ENCODE data around the gene DCAF6. TPM values are rescaled to one million over a fixed set of nuclear protein-coding genes. Genes with fewer than 3 reads are reported as not detected.

The DCAF6 gene
- total RNA-seq, 4 donors from 2014 or later: 99.6 to 137 (median 115) TPM

GRCh38 chr1:167923324-167924056 is 13.0 kb upstream of the DCAF6 start:
- H3K36me3 ChIP-seq: peaks cover 0 to 2% of the 10 kb centered on the region in 2 donors
- no peak for TF ChIP-seq POLR2AphosphoS5 (IDR thresholded peaks at IDR 0.05)
- TF ChIP-seq EP300 (IDR thresholded peaks at IDR 0.05): no peak
- no peak for TF ChIP-seq CTCF (IDR thresholded peaks at IDR 0.05)
- TF ChIP-seq POLR2A (IDR thresholded peaks at IDR 0.05): no peak
- H3K4me3 ChIP-seq: no peak overlapping the region
- H3K27ac ChIP-seq: no peak overlapping the region
- no peaks in the 10 kb centered on the region for H3K9me3 ChIP-seq
- 84 to 97% methylated on average over 3 of the region's 3 CpGs for WGBS, 2 donors (ENCODE audit: low coverage in 1 of 2)
- H3K27me3 ChIP-seq: no peaks in the 10 kb centered on the region
- H3K4me1 ChIP-seq: peaks cover 0 to 26% (median 0%) of the 10 kb centered on the region in 3 donors
- ATAC-seq: no peak

GRCh38 chr1:167924102-167924501 is 12.4 kb upstream of the DCAF6 start:
- Histone ChIP-seq H3K9me3 (no peaks in the 10 kb centered on the region), H3K27ac (no peak overlapping the region), H3K4me3 (no peak overlapping the region), H3K27me3 (no peaks in the 10 kb centered on the region), H3K4me1 (peaks cover 0 to 29% (median 0%) of the 10 kb centered on the region in 3 donors), H3K36me3 (no peaks in the 10 kb centered on the region)
- no peak for ATAC-seq
- TF ChIP-seq POLR2AphosphoS5 (IDR thresholded peaks at IDR 0.05) (no peak), CTCF (IDR thresholded peaks at IDR 0.05) (no peak), POLR2A (IDR thresholded peaks at IDR 0.05) (no peak), EP300 (IDR thresholded peaks at IDR 0.05) (no peak)
- 90 to 93% methylated on average over 2 of the region's 2 CpGs for WGBS, 2 donors (ENCODE audit: low coverage in 1 of 2)

- no peaks in the 10 kb centered on the region for H3K9me3 ChIP-seq
- TF ChIP-seq POLR2A (IDR thresholded peaks at IDR 0.05) (no peak), POLR2AphosphoS5 (IDR thresholded peaks at IDR 0.05) (no peak), EP300 (IDR thresholded peaks at IDR 0.05) (no peak), CTCF (IDR thresholded peaks at IDR 0.05) (no peak)
- WGBS, 2 donors (ENCODE audit: low coverage in 1 of 2): 76 to 81% methylated on average over 2 of the region's 2 CpGs
Measured at GRCh38 chr1:167924543-167925231, 11.8 kb upstream of the DCAF6 start.

GRCh38 chr1:167926486-167926997 is 9.9 kb upstream of the DCAF6 start:
- ATAC-seq: no peak
- Histone ChIP-seq H3K27ac (no peak overlapping the region), H3K36me3 (no peaks in the 10 kb centered on the region), H3K4me3 (no peak overlapping the region), H3K4me1 (peaks cover 0 to 41% (median 0%) of the 10 kb centered on the region in 3 donors), H3K9me3 (no peaks in the 10 kb centered on the region), H3K27me3 (no peaks in the 10 kb centered on the region)
- TF ChIP-seq POLR2AphosphoS5 (IDR thresholded peaks at IDR 0.05): no peak
- TF ChIP-seq POLR2A (IDR thresholded peaks at IDR 0.05): no peak
- TF ChIP-seq CTCF (IDR thresholded peaks at IDR 0.05): no peak
- no peak for TF ChIP-seq EP300 (IDR thresholded peaks at IDR 0.05)
- 70 to 80% methylated on average over 4 of the region's 6 CpGs for WGBS, 2 donors (ENCODE audit: low coverage in 1 of 2)

More at GRCh38 chr1:167924543-167925231, 11.8 kb upstream of the DCAF6 start:
- no peaks in the 10 kb centered on the region for H3K27me3 ChIP-seq
- no peak for ATAC-seq
- no peak overlapping the region for H3K4me3 ChIP-seq
- H3K4me1 ChIP-seq: peaks cover 0 to 29% (median 0%) of the 10 kb centered on the region in 3 donors
- no peak overlapping the region for H3K27ac ChIP-seq
- no peaks in the 10 kb centered on the region for H3K36me3 ChIP-seq

Data from gastroesophageal sphincter (tissue), 4 donors.